HG02981 (cell line): ENCODE measurements around the gene PITHD1.
A peak's percentile ranks its signal among the peaks of the same experiment; 100 is the strongest.
"Not testable (repeated sequence)": the region's sequence is repeated elsewhere in the genome, so short reads cannot be mapped to it uniquely, and the experiment has no call there.

Experiments
- ATAC-seq: cut with Tn5 transposase; IDR thresholded peaks from one replicate; pipeline ENCODE4 v1.9.1; 2021; ENCODE audit warnings: mild to moderate bottlenecking, moderate library complexity; ENCODE audit not compliant: unreplicated experiment

PITHD1 gene

GRCh38 chr1:23823767-23824166 lies 45.5 kb downstream of the PITHD1 start:
- ATAC-seq, result no peak

DNA sequence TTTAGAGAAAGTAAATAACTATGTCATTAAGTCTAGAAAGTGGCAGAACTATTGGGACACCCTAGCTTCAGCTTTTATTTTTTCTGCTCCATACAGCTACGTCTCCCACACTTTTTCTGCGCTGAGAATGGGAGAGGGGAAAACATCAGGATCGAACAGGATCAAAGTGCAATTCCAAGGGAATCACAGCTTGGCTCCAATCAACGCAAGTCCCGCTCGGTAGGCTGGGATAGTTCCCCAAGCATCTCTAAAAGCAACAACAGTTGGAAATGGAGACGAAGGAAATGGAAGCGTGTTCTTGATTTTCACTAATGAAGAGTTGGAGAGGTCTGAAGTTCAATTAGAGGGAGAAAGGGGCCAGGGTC lies 46.5 kb downstream of the PITHD1 start:
- ATAC-seq, result no peak

DNA sequence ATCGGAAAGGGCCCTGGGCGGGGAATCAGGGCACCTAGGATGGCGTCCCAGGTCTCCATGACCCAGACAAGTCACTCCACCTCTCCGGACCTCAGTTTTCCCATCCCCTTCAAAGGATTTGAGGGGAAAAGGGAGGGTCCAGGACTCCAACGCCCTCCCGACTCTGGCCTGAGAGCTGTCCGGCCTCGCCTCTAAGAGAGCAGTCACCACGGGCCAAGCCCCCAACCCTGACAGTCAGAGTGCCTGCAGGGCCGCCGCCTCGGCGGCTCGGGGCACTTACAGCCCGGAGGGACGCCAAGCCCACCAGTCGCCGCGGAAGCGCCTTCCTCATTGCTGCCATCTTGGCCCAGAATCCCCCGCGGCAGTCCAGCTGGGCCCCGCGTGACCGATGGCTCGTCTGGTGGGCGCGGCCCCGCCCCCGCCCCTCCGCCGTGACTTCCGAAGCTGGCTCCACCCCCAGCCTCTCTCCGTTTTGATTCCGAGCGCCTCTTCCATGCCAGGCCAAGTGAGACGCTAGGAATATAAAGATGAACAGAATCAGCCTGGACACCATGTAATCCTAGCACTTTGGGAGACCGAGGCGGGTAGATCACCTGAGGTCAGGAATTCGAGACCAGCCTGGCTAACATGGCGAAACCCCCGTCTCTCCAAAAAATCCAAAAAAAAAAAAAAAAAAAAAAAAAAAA lies 47.0 kb downstream of the PITHD1 start, which contains the start of gene HMGCL:
Gene HMGCL, minus strand, starts transcription at position 354 of the 686 bp plus-strand sequence. Its CDS starts 14 bp downstream, at position 340.
- ATAC-seq, result peak; percentile 93

DNA sequence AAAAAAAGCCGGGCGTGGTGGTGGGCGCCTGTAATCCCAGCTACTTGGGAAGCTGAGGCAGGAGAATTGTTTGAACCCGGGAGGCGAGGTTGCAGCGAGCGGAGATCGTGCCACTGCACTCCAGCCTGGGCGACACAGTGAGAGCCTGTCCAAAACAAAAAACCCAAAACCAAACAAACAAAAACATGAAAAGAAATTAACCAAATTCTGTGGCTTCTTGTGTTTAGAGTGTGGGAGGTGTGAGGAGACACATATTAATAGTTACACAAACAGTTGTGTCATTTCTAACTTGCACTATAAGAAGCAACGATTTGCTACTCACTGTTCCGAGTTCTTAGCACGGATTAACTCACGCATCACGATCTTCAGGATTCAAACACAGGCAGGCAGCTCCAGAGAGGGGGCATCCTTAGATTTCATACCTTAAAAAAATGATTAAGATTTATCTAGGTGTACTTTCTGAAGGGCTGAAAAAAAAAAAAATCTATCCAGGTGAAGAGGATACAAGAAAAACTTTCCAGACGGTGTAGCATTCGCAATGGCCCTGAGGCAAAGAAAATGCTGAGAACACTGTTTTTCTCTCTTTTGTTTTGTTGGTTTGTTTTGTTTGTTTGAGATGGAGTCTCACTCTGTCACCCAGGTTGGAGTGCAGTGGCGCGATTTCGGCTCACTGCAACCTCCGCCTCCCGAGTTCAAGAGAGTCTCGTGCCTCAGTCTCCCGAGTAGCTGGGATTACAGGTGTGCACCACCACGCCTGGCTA lies 47.7 kb downstream of the PITHD1 start:
- peak; percentile 17 for ATAC-seq

DNA sequence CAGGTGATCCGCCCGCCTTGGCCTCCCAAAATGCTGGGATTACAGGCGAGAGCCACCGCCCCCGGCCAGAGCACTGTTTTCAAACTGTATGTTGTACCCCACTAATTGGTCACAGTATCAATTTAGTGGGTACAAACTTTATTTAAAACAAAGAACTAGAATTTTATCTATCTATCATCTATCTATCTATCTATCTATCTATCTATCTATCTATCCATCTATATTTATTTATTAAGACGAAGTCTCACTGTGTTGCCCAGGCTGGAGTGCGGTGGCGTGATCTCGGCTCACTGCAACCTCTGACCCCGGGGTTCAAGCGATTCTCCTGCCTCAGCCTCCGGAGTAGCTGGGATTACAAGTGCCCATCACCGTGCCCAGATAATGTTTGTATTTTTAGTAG lies 48.4 kb downstream of the PITHD1 start:
- ATAC-seq, result not testable (repeated sequence)

DNA sequence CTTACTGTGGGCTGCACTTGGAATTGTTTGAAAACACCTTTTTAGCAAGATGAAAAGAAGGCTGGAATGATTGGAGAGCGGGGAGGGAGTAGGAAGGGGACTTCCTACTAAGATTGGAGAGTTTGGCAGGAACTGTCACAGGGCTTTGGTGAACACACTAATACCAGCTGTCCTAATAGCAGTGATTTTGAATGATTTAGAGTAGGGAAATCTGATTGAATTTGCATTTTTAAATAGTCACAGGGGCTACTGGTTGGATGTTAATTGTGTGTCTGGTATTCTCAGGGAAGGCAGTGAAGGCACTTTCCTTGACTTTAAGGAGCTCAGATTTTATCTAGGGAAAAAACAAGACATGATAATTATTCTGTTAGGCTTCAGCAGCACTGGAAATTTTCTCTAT lies 49.5 kb downstream of the PITHD1 start:
- ATAC-seq, result no peak

- ATAC-seq, result not testable (repeated sequence)
Measured at GRCh38 chr1:23834156-23834555, 55.9 kb downstream of the PITHD1 start.

- no peak for ATAC-seq
Measured at GRCh38 chr1:23836037-23836436, 57.8 kb downstream of the PITHD1 start.
